Retinal pigment epithelial cell (primary cell): ENCODE data around the gene ACTG2.
"Not testable (repeated sequence)": the region's sequence is repeated elsewhere in the genome, so short reads cannot be mapped to it uniquely, and the experiment has no call there.

ENCODE experiments used
- DNase-seq: peaks from one replicate; pipeline ENCODE4 v3.0.0-alpha.2; 2010; ENCODE audit warnings: low read depth
- H3K4me3 ChIP-seq: 2 replicates; pipeline ENCODE4 v1.5.1; 2011; ENCODE audit warnings: mild to moderate bottlenecking, low read length, control low read depth, moderate library complexity
- TF ChIP-seq, protein P1 (sequence below): conservative IDR thresholded peaks from 2 replicates; pipeline ENCODE4 v1.5.1; 2011; ENCODE audit warnings: low read depth, low read length, control low read depth, inconsistent platforms

The ACTG2 gene

GRCh38 chr2:73859721-73860586 lies 32.9 kb upstream of the ACTG2 start:
- DNase-seq: no peak
- TF ChIP-seq, protein P1, sequence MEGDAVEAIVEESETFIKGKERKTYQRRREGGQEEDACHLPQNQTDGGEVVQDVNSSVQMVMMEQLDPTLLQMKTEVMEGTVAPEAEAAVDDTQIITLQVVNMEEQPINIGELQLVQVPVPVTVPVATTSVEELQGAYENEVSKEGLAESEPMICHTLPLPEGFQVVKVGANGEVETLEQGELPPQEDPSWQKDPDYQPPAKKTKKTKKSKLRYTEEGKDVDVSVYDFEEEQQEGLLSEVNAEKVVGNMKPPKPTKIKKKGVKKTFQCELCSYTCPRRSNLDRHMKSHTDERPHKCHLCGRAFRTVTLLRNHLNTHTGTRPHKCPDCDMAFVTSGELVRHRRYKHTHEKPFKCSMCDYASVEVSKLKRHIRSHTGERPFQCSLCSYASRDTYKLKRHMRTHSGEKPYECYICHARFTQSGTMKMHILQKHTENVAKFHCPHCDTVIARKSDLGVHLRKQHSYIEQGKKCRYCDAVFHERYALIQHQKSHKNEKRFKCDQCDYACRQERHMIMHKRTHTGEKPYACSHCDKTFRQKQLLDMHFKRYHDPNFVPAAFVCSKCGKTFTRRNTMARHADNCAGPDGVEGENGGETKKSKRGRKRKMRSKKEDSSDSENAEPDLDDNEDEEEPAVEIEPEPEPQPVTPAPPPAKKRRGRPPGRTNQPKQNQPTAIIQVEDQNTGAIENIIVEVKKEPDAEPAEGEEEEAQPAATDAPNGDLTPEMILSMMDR: no peak
- H3K4me3 ChIP-seq: no peak overlapping the region

DNA sequence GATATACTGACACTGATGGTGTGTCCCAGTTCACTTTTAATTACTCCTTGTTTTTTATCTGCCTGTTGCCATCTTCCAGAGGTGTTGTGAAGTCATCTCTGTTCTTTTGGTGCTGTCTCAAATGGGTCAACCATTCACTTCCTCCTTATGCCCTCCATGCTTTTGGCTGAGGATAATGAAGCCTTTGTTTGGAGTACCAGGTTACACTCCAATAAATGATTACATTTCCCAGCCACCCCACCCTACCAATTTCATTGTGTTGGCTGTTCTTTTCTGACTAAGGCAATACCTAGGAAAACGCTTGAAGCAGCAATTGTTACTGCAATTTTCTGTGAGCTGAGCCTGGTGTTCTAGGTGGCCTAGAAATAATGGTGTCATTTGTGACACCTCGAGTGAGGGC lies 29.8 kb upstream of the ACTG2 start:
- TF ChIP-seq, protein P1: no peak
- DNase-seq: no peak
- H3K4me3 ChIP-seq: no peak overlapping the region

DNA sequence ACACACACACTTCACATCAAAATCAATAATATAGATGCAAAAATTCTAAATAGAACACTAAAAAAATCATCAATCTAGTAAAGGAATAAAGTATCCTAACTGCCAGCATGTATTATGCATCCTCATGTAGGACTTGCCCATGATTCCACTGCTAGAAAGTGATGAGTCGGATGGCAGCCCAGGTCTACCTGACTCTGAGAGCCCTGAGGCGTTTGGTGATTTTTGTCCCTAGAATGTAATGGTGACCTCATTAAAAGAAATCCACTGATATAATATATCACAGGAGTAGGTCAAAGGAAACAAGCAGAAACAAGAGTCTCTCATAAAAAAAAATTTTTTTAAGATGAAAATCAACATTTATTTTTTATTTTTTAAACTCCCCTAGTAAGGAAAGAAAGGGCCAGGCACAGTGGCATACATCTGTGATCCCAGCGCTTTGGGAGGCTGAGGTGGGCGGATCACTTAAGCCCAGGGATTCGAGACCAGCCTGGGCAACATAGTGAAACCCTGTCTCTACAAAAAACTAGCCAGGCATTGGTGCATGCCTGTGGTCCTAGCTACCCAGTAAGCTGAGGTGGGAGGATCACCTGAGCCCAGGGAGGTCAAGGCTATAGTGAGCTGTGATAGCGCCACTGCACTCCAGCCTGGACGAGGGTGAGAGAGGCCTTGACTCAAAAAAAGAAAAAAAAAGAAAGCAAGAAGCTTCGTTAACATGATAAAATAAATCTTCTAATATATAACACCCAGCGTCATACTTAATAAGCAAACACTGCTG lies 24.4 kb upstream of the ACTG2 start:
- H3K4me3 ChIP-seq: no peak overlapping the region
- DNase-seq: no peak
- TF ChIP-seq, protein P1: no peak

- TF ChIP-seq, protein P1: no peak
Measured at GRCh38 chr2:73870084-73870483, 22.7 kb upstream of the ACTG2 start.

DNA sequence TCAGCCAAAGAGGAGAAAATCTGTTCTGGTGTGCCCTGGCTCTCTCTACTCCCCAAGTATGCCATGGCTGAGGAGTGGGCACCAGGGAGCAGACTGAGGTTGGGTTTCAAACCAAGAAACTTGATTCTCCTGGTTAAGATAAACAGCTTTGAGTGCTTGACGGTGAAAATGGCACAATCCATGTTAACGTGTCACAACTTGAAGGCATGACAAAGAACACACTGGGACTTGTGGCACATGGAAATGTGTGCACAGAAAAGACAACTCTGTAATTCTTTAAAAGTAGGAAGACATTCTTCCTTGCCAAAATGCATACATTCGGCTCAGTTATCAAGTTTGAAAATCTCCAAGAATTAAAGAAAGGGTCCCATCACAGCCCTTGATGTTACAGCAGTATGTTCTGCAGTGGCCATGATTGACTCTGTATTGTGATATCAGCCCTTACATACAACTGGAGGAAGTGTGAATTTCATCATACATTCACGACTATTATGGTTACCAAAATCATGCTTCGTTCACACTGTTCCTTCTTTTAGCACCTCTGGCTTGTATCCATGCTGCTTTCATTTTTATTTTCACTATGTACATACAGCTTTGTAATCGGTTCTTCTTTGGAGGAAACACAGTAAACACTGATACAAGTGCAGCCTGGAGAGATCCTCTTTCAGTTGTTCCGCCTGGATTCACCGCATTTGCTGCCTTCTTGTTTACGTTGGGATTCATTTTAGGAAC lies 15.6 kb upstream of the ACTG2 start:
- TF ChIP-seq, protein P1: no peak
- no peak overlapping the region for H3K4me3 ChIP-seq
- no peak for DNase-seq

More at GRCh38 chr2:73870084-73870483, 22.7 kb upstream of the ACTG2 start:
- no peak overlapping the region for H3K4me3 ChIP-seq
- DNase-seq: no peak

GRCh38 chr2:73877984-73878383 lies 14.8 kb upstream of the ACTG2 start:
- DNase-seq, H3K4me3 ChIP-seq: not testable (repeated sequence)

GRCh38 chr2:73885406-73885805 lies 7.4 kb upstream of the ACTG2 start:
- H3K4me3 ChIP-seq: no peak overlapping the region
- TF ChIP-seq, protein P1: no peak
- no peak for DNase-seq
